OCI-LY3 (cell line): ENCODE results near the gene FAM53A.
A peak's percentile ranks its signal among the peaks of the same experiment; 100 is the strongest.

Experiments used
- H2AFZ ChIP-seq: fragments of 200-600, 300-600 bp; shearing (Covaris generic); 2 replicates; pipeline ENCODE4 v1.6.0; 2014; ENCODE audit warnings: antibody characterized with exemption, low read depth, low read length
- H3K27ac ChIP-seq: fragments of 200-600, 300-600 bp; sonication (generic); 2 replicates; pipeline ENCODE4 v1.5.1; 2014; ENCODE audit warnings: mild to moderate bottlenecking, low read length, moderate library complexity, mixed read lengths
- H3K27me3 ChIP-seq: fragments of 200-600, 300-600 bp; sonication (generic); 2 replicates; pipeline ENCODE4 v1.6.1; 2014; ENCODE audit warnings: low read depth, low read length, mixed read lengths
- H3K36me3 ChIP-seq: fragments of 200-600, 300-600 bp; sonication (generic); replicated peaks from 2 replicates; pipeline ENCODE3; 2014; ENCODE audit warnings: low read depth, low read length, mixed read lengths
- H3K4me1 ChIP-seq: fragments of 300-600, 200-600 bp; sonication (generic); 2 replicates; pipeline ENCODE4 v1.6.1; 2014; ENCODE audit warnings: low read length, mixed read lengths
- H3K4me2 ChIP-seq: fragments of 200-600, 300-600 bp; sonication (generic); 2 replicates; pipeline ENCODE4 v1.6.1; 2014; ENCODE audit warnings: low read length, mixed read lengths
- H3K4me3 ChIP-seq: fragments of 300-600, 200-600 bp; sonication (generic); 2 replicates; pipeline ENCODE4 v1.5.1; 2014; ENCODE audit warnings: antibody characterized with exemption, mild to moderate bottlenecking, low read length, moderate library complexity
- H3K79me2 ChIP-seq: fragments of 300-600, 200-600 bp; shearing (Covaris generic); 2 replicates; pipeline ENCODE4 v1.6.1; 2014; ENCODE audit warnings: mild to moderate bottlenecking, low read length, mixed read lengths
- H3K9ac ChIP-seq: fragments of 300-600, 200-600 bp; shearing (Covaris generic); 2 replicates; pipeline ENCODE4 v1.6.0; 2014; ENCODE audit warnings: mild to moderate bottlenecking, low read length, moderate library complexity
- H3K9me3 ChIP-seq: fragments of 200-600, 300-600 bp; shearing (Covaris generic); 2 replicates; pipeline ENCODE4 v1.6.1; 2014; ENCODE audit warnings: low read length, mixed read lengths; ENCODE audit not compliant: insufficient read depth
- H4K20me1 ChIP-seq: fragments of 200-600, 300-600 bp; sonication (generic); 2 replicates; pipeline ENCODE4 v1.6.1; 2016; ENCODE audit warnings: low read length, mixed read lengths; ENCODE audit not compliant: insufficient read depth
- CTCF ChIP-seq: fragments of 200-600, 300-600 bp; sonication (generic); IDR thresholded peaks from 2 replicates; pipeline ENCODE4 v1.5.1; 2014; ENCODE audit warnings: antibody characterized with exemption, low read length, low read depth
- EZH2phosphoT487 ChIP-seq: fragments of 200-600 bp; shearing (Covaris generic); IDR thresholded peaks from 2 replicates; pipeline ENCODE4 v1.6.1; 2018; ENCODE audit warnings: antibody characterized with exemption, mixed run types, low read depth

Gene FAM53A

GRCh38 chr4:1685235-1686150 is 1.4 kb upstream of the FAM53A start:
- no peak overlapping the region for H3K27ac ChIP-seq
- peaks cover 7% of the 10 kb centered on the region for H3K4me1 ChIP-seq
- peak overlapping the region; percentile 90 for H3K4me2 ChIP-seq
- peaks cover 5% of the 10 kb centered on the region for H3K36me3 ChIP-seq
- H2AFZ ChIP-seq, result no peak overlapping the region
- H3K4me3 ChIP-seq, result peak overlapping the region; percentile 87
- no peaks in the 10 kb centered on the region for H3K9me3 ChIP-seq
- no peaks in the 10 kb centered on the region for H3K27me3 ChIP-seq
- TF ChIP-seq CTCF, result no peak
- no peak for TF ChIP-seq EZH2phosphoT487
- H3K9ac ChIP-seq, result peak overlapping the region; percentile 61
- no peaks in the 10 kb centered on the region for H3K79me2 ChIP-seq
- no peaks in the 10 kb centered on the region for H4K20me1 ChIP-seq

- Histone ChIP-seq H3K4me3 (peak overlapping the region; percentile 87), H3K27me3 (no peaks in the 10 kb centered on the region), H3K79me2 (no peaks in the 10 kb centered on the region), H3K9me3 (no peaks in the 10 kb centered on the region), H3K4me1 (peaks cover 7% of the 10 kb centered on the region), H3K27ac (no peak overlapping the region), H3K36me3 (peaks cover 2% of the 10 kb centered on the region), H2AFZ (peak overlapping the region; percentile 56), H3K9ac (peak overlapping the region; percentile 61), H4K20me1 (no peaks in the 10 kb centered on the region), H3K4me2 (peak overlapping the region; percentile 90)
- TF ChIP-seq CTCF, result no peak
- no peak for TF ChIP-seq EZH2phosphoT487
Observed at GRCh38 chr4:1684506-1685234, 557 bp upstream of the FAM53A start.

- no peak overlapping the region for H3K9ac ChIP-seq
- no peaks in the 10 kb centered on the region for H3K79me2 ChIP-seq
- no peak overlapping the region for H3K4me2 ChIP-seq
- no peak overlapping the region for H3K27ac ChIP-seq
- H4K20me1 ChIP-seq, result no peaks in the 10 kb centered on the region
- no peak overlapping the region for H3K4me3 ChIP-seq
- H2AFZ ChIP-seq, result no peak overlapping the region
- no peaks in the 10 kb centered on the region for H3K36me3 ChIP-seq
- no peaks in the 10 kb centered on the region for H3K27me3 ChIP-seq
- no peaks in the 10 kb centered on the region for H3K9me3 ChIP-seq
- peaks cover 7% of the 10 kb centered on the region for H3K4me1 ChIP-seq
- TF ChIP-seq EZH2phosphoT487 (no peak), CTCF (no peak)
Observed at GRCh38 chr4:1683261-1683735, 815 bp downstream of the FAM53A start.

- no peaks in the 10 kb centered on the region for H4K20me1 ChIP-seq
- no peaks in the 10 kb centered on the region for H3K79me2 ChIP-seq
- no peak overlapping the region for H3K27ac ChIP-seq
- H3K36me3 ChIP-seq, result no peaks in the 10 kb centered on the region
- H3K27me3 ChIP-seq, result no peaks in the 10 kb centered on the region
- no peak overlapping the region for H3K4me3 ChIP-seq
- H3K9ac ChIP-seq, result no peak overlapping the region
- H3K4me1 ChIP-seq, result peaks cover 7% of the 10 kb centered on the region
- no peak for TF ChIP-seq EZH2phosphoT487
- no peak for TF ChIP-seq CTCF
- no peak overlapping the region for H2AFZ ChIP-seq
- H3K4me2 ChIP-seq, result no peak overlapping the region
- no peaks in the 10 kb centered on the region for H3K9me3 ChIP-seq
Observed at GRCh38 chr4:1682860-1683259, 1.3 kb downstream of the FAM53A start.
